DMS114 treated with DMSO at 0.1 percent for 48 hours (cell line): ENCODE results near the gene MAPKAPK3.

Source experiments
- DNase-seq: peaks from one replicate; lab custom pipeline; 2025; ENCODE audit not compliant: unreplicated experiment; lab: John Stamatoyannopoulos, UW

The MAPKAPK3 gene

DNA sequence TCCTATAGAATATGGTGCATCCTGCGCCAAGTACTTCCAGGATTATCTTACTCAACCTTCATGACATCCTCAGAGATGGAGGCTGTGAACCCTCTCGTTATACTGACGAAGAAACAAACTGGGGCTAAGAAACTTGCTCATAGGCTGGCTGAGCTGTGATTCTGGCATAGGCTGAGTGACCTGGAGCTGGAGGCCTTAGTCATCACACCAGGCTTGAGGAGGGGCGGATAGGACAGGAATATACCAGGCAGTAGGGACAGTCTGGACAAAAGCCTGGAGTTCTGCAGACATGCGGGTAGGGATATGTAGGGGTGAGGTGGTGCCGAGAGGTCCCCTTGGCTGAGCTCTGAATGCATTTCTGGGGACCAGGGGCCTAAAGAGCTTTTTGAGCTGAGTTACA is 29.6 kb upstream of the MAPKAPK3 start:
- DNase-seq: no peak

DNA sequence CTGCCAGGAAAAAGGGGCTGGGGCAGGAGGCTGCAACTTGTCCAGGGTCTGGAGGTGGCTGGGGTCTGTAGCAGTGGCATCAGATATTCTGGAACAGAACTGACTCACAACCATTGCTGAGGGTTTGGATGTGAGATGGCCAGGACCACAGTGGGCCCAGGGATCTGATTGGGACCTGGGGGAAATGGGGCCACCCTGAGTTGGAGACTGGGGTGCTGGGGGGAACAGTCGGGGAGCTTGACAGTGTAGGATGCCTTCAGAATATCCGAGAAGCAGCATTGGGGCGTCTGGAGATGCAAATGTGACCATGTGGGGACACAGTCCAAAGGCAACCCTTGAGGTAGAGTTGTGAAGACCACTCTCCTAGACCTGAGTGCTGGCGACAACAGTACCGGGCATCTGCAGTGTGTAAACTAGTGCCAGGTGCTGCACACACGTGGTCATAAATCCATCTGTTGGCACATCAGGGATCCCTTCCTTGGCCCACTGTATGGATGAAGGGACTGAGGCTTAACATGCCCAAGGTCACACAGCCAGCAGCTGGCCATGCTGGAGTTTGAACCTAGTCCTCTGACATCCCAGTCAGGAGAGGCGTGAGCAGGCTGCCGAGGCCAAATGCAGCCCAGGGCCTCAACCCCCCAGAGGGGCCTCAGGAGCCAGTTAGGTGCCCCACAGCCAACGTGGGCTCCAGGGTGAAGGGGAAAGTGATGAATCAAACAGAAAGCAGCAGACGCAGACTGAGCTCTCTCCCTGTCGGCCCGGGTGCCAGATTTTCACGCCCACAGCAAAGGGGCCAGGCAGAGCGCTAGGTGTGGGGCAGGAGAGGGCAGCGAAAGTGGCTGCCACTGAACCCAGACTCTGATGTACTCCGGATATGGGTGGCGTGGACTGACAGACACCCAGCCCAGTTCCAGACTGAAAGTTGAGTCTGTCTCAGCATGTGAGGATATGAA is 28.9 kb upstream of the MAPKAPK3 start:
- DNase-seq: no peak

DNA sequence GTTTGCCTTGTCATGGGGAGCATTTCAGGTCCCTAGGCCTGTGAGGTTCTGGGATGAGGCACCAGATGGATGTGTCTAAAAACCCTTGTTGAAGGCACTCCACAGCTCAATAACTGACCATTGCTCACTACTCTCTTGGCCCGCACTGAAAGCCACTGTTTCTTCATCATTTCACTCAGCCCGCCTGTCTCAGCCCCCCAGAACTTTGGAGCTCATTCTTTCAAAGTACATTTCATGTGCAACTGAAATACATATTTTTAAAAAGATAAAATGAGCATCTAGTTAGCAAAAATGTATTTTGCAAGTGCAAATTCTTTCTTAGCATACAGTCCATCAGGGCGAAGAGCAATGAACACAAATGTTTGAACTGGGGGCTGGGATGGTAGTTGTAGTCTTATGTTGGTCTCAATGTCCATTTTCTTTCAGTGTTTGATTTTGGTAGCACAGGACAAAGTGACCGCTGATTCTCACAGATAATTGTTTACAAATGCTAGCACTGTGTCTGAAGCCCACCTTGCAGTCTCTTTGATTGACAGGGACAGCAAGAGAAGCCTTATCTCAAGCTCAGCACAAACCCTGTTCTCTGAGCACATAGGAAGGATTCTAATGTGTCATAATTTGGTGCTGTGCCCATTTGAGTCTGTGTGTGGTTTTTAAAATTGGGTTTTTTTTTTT is 28.1 kb upstream of the MAPKAPK3 start:
- no peak for DNase-seq

DNA sequence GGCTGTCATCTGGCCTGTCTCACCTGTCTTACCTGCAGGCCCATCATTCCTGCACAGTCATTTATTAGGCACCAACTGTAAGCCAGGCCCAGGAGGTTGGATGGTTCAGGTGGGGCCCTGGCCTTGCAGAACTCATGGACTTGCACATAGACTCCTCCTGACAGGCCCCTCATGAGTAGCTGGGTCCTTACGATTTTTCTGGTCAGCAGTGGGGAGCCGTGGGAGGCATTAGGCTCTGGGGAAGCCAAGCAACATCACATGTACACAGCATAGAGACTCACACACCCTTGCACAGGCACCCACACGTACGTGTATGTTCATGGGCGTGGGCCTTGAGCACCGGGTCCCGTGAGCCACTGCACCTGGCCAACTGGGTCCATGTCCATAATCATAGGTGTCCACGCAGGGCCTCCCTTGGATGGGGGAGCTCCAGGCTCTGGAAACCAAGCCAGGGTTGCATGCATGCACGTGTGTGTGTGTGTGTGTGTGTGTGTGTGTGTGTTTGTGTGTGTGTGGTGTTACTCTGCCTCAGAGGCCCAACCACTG is 25.7 kb upstream of the MAPKAPK3 start:
- no peak for DNase-seq

DNA sequence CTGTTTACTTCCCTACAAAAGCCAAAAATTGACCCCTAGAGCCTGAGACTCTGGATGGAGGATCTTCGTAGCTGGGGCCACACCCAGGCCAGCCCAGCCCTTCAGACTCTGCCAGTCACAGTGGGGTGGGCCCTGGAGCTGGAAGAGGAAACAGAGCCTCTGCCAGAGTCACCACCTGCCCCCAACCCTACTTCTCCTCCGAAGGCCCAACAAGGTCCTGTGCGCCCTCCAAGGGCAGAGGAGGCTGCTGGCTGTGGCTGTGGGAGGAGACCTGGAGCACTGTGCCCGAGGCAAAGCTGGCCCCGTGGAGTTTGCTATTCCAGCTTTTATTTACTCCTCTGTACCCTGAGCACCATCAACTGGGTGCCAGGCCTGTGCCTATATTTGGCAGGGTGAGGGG is 24.4 kb upstream of the MAPKAPK3 start:
- DNase-seq: no peak

DNA sequence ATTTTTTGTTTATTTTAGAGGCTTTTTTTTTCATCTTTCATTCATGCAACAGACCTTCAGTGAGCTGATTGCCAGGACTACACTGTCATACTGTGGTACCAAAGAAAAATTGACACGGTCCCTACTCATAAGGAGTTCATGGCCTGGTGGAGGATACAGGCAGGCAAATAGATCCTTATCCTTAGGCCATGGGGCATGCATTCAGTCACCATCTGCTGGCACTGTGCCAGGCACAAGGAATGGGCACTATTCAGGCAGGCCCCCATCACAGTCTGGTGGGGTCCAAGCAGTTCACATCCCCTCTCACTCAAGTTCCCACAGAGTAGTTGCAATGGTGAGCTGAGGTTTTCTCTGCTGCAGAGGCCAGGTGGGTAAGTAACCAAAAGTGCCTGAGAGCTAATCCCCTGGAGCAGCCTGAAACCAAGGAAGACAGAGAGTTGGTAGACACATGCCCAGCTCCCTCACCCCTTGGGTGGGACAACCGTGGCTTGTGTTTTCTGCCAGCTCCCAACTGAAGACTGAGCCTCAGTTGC is 22.6 kb upstream of the MAPKAPK3 start:
- DNase-seq: no peak

DNA sequence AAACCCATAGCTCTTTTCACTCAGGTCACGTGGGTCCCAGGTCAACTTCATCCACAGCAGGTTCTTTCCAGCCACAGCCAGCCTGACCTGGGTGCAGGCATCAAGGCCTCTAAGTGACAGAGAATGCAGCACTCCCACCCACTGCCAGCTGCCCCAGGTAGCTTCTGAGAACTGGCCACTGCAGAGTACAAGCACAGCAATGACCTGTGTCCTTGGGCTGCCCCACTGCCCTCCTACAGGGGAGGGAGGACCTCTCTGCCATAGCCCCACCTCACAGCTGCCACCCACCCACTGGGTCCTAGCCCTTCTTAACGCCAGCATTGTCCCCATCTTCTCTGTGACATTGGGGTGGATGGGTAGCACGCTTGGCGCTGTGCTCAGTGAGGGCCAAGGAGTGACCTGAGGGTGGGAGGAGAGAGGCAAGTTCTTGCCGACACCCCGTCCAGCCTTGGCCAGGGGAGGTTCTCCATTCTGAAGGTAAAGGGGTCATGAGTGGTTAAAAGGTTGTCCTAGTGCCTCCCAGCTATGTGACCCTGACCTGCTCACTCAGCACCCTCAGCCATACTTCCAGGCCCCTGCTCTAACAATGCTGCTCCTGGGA is 17.7 kb upstream of the MAPKAPK3 start:
- DNase-seq: no peak

DNA sequence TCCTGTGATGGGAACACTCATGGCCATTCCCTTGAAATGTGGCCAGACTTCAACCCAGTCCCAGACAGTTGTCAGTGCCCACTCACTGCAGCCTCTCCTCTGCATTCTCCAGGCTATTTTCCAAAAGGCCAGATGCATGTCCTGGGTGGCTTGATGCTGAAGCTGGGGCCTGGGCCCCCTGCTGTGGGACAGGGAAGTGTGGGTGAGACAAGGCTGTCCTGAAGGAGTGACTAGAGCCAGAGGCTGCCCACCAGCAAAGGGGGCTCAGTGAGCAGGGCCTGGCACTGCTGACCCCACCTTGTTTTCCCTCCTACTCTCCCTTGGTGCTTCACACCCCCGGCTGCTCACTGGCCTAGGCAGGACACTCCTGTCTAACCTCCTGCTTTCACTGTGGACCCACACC is 17.2 kb upstream of the MAPKAPK3 start:
- no peak for DNase-seq

DNA sequence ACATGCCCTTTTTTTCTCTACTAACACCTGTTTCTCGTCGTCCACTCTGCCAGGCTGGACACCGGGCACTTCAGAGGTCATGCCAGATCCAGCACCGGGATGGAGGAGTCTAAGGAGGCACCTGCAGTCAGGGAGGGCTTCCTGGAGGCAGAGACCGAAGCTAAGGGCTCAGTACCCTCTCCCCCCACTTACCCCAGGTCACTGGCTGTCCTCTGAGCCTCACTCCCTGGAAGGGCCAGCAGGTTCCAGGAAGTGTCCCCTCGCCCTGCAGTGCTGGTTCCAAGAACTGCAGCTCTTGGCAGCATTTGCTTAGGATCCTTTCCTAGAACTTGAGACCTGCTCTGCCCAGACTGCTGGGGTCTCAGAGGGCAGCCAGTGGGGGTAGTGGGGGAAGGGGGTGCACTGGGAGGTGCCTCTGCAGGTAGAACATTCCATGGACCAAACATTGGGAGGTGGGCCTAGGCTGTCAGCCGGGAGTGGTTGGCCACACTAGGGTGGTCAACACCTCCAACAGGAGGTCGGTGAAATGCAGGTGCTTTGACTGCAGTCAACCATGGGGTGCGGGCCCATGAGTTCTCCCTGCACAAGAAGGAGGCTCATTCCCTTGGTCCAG is 16.7 kb upstream of the MAPKAPK3 start:
- no peak for DNase-seq

DNA sequence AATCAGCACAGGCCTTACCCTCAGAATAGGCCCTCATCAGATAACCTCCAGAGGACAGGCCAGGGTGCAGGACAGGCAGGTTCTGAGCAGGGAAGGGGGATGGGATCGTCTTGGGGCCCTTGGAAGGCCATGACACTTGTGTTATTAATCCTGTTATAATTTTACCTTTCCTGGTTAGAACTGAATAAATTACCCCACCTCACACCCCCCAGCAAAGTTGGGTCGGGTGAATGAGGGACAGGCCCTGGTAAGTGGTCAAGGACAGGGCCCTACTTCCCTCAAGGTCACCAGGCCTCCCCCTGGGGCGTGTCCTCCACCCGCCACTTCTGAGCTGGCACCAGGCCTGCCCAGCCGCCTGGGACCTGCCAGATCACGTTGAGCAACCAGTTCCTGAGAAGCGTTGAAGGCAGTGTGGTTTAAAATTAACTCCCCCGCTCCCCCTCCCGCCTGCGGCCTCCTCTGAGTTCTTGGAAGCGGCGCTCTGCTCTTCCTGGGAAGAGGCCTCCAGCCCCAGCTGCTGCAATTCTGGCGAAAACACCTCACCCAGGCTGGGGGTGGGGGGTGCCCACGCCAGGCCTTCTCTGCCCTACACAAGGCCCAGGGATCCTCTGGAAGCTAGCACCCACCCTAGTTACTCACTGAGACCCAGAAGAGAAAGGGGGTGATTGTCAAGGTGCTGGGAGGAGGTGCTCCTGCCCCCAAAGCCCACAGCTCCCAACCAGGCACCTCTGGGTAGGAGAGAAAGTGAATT is 15.9 kb upstream of the MAPKAPK3 start:
- DNase-seq: no peak

DNA sequence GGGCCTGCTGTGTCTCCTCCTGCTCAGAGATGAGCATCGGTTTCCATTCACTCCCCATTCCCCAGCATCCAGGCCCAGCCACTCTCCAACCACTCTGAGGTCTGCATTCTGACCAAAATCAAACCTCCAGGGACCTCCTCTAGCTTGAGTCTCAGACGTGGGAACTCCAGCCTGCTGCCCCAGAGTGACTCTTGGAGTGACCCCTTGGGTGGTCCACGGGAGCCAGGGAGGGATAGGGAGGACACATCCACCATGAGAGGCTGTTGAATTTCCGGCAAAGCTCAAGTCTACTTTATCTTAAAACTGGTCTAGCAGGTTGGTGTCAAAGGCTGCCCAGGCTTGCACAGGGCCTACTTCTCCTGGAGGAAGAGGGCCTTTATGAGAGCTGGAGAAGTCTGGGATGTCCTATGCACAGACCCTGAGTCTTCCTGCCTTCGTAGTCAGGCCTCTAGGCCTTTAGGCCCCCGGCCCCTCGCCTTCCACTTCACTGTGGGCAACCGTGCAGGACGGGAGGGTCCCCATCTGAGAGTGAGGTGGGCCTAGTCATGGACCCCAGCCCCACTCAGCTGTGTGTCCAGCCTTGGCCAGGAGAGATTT is 14.3 kb upstream of the MAPKAPK3 start:
- DNase-seq: no peak

DNA sequence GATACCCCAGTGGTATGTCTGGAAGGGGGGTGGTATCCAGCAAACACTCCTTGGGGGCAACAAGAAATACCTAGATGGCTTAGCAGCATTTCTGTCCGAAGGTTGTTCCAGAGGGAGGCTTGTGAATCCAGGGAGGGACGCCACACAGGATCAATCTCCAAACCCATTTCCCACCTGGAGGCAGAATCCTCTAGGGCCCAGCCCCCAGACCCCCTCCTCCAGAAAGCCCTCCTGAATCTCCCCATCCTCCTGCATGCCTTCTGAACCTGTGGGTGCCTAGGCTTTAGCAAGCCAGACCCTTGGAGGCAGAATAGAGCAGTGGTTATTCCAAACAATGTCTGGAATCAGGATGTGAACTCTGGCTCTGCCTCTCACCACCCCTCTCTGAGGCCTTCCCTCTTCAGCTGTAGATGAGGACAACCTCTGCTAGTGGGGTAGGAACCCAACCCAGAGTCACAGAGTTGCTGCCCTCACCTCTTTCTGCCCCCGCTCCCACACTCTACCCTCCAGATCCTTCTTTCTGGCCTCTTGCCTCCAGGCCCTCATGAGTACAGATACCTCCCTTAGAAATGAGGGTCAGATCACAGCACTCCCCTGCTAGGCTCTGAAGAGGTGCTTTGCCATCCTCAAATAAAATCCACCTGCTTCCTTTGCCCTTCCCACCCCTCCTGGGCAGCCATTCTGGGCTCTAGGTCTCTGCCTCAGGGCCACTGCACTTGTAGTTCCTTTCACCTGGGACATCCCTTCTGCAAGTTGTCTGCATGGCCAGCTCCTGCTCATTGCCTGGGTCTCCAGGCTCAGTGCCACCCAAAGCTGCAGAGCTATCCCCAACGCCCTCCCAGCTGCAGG is 13.5 kb upstream of the MAPKAPK3 start:
- no peak for DNase-seq

DNA sequence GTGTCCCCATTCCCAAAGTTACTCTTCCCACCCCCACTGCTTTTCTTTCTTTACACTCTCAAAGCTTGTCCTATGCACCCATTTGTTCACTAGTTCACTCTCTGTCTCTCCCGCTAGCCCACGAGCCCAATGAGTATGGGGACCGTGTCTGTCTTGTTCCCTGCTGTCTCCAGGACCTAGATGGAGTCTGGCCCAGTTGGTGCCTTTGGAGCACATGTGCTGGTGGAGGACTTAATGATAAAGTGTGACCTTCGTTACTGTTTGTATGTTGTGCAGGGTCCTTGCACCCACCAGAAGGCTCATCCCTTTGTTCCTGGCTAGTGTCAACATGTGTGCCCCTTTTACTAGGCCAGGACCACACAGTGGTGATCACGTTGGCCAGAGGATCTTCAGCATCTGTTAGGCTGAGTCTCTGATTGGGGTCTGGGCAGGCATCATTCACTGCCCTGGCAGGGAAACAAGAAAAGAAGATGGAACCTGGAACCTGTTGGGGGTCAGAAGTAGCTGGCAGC is 12.8 kb upstream of the MAPKAPK3 start:
- no peak for DNase-seq

DNA sequence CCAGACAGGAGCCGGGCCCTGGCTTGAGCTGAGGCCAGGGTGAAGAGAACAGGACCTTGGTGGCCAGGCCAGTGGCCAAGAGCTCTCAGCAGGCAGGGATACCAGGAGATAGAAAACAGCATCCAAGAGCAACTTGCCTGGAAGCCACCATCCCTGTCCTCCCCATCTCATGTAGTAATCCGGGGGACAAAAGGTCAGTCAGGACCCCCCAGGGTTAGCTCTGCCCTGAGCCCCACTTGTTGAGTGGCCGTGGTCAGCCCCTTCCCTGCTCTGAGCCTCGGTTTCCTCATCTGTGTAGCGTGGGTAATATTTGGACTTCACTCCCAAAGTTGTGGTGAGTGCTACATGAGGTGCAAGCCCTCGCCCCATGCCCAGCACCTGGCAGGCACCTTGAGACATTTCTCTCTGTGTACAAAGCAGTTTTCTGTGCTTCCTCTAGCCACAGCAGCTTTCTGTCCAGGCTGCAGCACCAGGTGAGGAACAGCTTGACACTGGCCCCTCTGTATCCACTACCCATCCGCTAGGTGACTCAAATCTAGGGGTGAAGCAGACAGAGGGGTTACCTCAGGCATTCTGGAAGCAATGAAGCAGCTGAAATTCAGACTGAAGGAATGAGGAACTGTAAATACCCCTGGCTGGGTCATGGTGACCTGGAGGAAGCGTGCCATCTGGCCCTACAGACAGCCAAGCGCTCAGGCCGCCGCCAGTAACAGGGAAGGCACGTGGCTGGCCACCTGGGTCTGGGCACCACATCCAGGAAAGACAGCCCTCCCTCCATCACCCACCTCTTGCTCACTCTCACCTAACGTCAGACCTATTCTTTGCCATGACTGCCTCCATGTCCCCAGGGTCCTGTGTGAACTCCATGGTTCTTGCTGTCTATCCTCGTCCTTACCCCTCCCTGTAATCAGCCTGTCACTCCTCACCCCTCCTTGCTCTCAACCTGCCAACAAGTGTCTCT is 12.0 kb upstream of the MAPKAPK3 start:
- DNase-seq: no peak

DNA sequence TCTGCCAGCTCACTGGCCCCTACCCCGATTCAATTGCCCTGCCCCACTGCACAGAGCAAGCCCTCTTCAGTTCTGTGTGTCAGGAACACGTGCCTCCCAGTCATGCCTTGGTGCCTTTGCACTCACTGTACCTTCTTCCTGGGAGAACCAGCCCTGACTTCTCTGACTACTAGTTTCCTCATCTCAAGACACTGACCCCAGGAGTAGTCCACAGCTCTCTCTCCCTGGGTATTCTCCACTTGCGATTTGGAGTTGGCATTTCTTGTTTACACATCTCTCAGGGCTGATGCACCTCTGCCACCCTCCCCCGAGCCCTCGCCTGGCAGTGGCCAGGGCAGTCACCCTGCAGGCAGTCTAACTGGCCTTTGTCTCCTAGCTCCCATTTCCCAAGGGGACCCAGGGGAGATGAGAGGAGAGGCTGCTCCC is 11.0 kb upstream of the MAPKAPK3 start:
- no peak for DNase-seq

DNA sequence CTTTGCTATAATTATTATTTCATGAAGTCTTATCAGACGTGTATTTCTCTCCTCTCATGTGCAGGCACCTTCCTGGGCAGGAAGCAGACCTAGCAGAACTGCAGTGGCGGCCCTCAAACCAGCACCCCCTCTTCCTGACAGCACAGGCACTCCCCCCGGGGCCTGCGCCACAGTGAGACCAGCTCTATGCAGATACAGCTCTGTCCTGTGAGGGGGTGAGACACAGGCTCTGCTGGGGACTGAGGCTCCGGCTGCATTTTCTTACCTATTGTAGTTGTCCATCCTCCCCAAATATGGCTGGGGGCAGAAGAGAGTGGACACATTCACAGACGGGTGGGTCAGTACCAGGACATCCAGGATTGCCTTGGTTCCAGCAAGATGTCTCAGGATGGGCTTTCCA is 10.4 kb upstream of the MAPKAPK3 start:
- no peak for DNase-seq

DNA sequence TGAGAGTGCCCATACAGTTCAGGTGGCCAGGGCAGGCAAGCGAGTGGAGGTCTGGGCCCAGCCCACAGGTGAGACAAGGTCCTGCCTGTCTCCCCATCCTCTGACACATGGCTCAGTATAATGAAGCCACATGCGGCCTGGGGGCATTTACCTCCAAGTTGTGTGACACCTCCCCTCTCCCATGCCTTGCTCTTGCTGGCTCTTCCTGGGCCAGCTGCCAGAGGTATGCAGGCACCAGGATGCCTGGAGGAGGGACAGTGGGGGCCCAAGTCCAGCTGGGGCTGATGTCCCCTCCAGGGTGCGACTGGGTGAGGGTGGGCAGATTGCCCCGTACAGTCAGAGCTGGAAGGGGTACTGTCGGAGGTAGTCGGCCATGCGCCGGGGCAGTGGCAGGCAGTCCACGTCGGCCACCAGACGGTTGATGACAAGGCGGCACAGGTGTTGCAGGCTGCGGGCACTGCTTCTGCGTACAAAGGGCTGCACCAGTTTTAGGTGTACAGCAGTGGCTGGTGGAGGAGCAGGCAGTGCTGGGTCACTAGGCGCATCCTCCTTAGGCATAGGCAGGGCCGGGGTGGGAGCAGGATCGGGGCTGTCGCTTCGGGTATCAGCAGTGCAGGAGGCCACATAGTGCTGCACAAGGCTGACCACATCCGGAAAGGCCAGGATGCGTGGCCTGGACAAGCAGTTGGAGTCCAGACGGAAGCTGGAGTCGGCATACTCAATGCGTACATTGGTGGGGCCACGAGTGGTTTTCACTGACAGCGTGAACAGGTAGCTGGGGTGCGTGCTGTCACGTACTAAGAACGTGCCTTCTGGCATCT is 9.5 kb upstream of the MAPKAPK3 start:
- DNase-seq: no peak
